Activated CD4-positive, alpha-beta T cell treated with anti-CD3 and anti-CD28 coated beads, Interleukin-2, amount 50 U/mL, for 4 hours (primary cell): ENCODE measurements around the gene MTCL1.

Experiments used
- DNase-seq, 2 experiments: peaks; one replicate each; pipeline ENCODE4 v3.0.0-alpha.2; 2020

The MTCL1 gene

GRCh38 chr18:8717011-8717770, 11.8 kb downstream of the MTCL1 start:
- DNase-seq, result no peak

- DNase-seq, result no peak
These were observed 13.1 kb downstream of the MTCL1 start for GRCh38 chr18:8718401-8718913.

DNA sequence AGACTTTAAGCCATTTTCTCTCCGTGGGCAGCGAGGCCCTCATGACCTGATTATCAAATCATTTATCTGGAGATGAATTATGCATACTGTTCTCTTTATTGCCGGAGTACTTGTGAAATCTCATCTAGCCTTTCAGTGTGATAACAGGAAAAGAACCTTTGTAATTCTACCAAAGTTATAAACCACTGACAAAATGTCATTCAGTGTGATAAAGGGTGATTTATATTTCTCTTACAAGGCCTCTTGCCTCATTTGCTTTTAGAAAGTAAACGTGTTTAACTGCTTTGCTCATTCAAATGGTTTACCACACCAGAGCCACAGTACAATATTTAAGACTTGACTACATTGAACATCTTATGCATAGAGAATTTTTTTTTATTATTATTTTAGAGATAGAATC, 13.8 kb downstream of the MTCL1 start:
- DNase-seq, result no peak

- no peak for DNase-seq
These were observed 14.8 kb downstream of the MTCL1 start for GRCh38 chr18:8720141-8720540.

DNA sequence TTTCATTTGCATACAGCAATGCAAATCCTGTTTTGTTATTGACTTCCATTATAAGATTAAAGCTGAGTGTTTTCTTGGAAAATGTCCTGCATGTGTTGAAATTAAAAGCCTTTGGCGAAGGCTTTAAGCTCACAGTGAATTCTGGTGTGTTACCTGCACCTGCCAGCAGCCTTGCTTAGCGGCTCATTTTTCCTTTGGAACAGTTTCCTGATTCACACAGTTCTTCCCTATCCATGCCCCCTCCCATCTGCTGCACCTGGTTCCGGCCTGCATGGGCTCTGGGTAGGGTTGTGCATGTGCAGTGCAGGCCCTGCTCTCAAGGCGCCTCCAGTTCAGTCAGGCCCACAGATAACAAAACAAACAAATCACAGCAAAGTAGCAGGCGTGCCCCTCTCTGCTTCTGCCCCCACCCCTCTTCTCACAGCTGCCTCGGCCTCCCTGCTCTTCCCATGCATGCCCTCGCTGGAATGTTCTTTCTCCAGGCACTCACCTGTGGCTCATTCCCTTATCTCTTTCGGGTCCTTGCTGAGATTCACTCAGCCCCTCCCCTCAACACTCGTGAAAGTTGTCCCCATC, 15.8 kb downstream of the MTCL1 start:
- DNase-seq, result no peak

DNA sequence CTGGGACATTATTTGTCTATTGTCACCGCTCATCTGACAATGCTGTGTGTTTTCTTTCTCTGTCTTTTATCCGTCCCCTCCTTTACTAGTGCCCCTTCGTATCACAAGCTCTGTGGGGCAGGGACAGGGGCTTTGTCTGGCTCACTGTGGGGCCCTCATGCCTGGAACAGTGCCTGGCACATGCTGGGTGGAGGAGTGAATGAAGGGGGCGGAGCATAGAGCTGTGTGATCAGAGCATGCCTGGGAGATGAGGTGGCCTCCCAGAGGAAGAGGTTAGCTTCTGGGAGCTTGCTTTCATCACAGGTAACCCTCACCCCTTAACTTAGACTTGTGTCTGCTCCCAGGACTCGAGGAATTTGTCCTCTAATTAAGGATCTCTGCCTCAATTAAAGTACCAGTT, 16.4 kb downstream of the MTCL1 start:
- no peak for DNase-seq

- DNase-seq, result no peak
These were observed 17.8 kb downstream of the MTCL1 start for GRCh38 chr18:8722946-8723820.

DNA sequence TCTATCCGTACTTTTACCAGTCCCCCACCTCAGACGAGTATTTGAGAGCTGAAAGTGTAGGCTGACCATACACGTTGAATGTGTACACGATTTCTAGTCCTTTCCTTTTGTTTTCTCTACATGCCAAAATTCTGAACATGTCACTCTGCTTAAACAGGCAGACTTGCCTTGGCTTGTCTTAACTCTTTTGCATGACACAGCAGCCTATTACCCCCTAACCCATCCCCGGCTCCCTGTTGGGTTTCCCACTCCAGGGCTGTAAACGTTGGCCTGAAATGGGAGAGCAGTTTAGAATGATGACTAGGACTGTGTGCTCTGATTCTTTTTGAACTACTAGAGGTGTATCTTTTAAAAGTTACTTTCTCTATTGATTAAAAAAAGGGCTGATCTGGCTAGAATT, 19.1 kb downstream of the MTCL1 start:
- no peak for DNase-seq

DNA sequence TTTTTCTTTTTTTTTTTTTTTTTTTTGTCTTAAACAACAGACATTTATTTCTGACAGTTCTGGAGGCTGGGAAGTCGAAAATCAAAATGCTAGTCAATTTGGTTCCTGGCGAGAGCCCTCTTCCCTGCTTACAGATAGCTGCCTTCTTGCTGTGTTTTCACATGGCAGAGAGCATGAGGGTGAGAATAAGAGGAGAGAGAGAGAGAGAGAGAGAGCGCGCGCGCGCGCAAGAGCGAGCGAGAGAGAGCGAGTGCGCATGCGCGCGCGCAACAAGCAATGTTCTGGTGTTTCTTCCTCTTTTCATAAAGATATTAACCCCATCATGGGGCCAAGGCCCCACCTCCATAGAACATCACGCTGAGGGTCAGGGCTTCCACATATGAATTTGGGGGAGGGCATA, 20.9 kb downstream of the MTCL1 start:
- no peak for DNase-seq

- no peak for DNase-seq
These were observed 21.8 kb downstream of the MTCL1 start for GRCh38 chr18:8726963-8727705.

- DNase-seq, result no peak
These were observed 24.9 kb downstream of the MTCL1 start for GRCh38 chr18:8730080-8730827.

- no peak for DNase-seq
These were observed 27.3 kb downstream of the MTCL1 start for GRCh38 chr18:8732442-8733360.

DNA sequence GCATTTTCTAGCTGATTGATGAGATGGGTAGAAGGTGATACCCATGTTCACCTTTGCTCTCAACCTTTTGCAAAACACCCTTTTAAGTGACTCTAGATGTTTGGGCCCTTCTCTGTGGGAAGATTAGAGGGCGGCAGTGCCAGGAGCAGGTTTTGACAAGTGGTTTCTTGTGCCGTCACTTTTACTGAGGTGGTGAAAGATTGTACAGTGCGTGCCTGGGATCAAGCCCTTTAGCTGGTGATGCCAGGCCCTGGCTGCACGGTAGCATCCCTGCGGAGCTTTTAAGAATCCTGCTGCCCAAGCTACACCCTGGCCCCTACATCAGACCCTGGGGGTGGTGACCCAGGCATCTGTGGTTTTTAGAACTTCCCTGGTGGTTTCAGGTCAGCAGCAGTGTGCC, 29.1 kb downstream of the MTCL1 start:
- no peak for DNase-seq

DNA sequence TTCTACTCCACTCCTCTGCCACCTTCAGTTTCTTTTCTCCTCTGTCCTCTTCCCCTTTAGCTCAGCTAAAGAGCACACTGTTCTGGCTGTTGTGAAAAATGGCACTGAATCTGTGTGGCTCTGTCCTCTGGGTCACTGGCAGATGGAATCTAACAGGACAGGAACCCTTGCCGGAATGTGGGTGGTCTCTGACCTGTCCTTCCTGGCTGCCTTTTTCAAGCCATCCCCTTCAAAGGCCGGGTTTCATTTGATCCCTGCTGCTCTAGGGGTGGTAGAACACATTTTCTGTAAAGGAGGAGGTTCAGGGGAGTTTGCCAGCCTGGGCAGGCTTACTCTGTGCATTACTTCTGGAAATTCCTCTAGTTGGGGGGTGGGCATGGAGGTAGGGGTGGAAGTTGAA, 29.9 kb downstream of the MTCL1 start:
- no peak for DNase-seq

DNA sequence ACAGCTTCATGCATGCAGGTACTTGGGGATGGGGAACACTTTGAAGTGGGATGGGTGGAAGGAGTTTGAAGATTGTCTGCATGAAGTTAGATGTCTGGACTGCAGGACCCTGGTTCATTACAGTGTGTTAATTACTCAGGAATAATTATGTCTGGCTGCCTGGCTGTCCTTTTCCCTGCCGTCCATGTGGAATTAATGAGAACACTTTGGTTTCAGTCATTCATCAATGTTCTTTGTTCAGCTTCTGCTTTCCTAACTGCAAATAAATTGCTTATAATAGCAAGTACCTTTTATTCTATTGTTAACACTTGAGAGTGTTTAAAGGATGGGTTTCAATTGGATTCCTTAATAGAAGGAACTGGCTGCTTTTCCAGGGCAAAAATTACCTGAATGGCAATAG, 35.8 kb downstream of the MTCL1 start:
- no peak for DNase-seq

DNA sequence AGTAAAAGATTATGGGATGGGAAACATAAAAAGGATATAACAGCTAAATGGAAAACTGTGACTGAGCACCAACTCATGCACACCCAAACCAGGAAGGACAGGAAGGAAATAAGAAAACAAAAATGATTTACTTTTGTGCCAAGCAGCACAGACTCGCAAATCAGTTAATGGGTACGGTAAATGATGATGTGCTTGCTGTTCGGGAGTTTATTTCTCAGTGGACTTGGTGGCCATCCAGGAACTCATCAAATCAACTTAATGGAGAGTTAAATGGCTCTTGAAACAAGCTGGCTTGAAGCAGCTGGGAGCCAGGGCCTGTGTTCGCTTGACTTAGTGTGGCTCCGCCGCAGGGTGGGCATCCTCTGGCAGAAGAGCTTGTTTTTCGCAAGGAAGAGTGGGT, 36.2 kb downstream of the MTCL1 start:
- no peak for DNase-seq

- DNase-seq, result no peak
These were observed 37.3 kb downstream of the MTCL1 start for GRCh38 chr18:8742387-8743361.

DNA sequence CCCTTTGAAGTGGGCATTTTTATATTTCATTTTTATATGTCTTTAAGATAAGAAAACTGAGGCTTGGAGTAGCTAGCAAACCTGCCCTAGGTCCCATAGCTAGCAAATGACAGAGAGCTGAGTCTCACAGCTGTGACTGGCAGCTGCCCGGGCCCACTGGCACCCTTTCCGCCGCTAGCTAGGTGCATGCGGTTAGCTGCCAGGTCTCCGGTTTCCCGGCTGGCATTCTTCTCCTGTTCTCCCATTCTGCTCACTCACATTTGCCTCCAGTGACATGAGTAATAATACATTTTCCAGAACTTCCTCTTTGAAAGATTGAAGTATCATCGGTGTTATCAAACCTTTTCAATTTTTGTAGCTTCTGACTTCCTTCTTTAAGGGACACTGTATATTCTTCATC, 38.7 kb downstream of the MTCL1 start:
- DNase-seq, result no peak

GRCh38 chr18:8744656-8745055, 39.3 kb downstream of the MTCL1 start:
- DNase-seq, result no peak
